Anterior cingulate cortex (tissue), 58 donors: ENCODE measurements around the gene RANBP1.

Source experiments
- DNase-seq, 58 donors: peaks; one replicate each; lab custom pipeline; 2025; lab: John Stamatoyannopoulos, UW

The RANBP1 gene

DNA sequence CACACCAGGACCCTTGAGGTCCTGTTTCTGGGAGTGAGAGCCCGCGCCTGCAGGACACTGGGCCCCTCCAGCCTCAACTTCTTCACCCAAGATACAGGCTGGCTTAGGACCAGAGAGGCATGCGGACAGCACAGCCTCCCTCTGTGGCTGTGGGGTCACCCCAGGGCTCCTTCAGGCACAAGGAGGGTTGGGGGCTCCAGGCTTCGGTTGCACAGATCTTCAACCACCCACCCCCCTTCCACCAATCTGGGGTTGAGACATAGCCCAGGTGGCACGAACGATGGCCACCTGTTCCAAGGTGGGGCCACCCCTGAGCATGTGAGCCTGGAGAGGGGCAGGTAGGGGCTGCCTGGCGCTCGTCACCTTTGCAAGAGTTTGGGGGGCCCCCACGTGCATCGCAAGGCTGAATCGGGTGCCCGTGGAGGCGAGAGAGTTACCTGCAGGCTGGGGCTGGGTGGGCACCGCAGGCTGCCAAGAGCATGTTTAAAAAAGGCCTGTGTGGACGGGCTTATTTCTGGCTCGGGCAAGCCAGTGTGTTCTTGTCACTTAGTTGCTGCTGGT lies 16.9 kb downstream of the RANBP1 start:
- no peak for DNase-seq

GRCh38 chr22:20133930-20134549 lies 18.1 kb downstream of the RANBP1 start:
- no peak for DNase-seq

- no peak for DNase-seq
Observed at GRCh38 chr22:20135265-20135664, 19.4 kb downstream of the RANBP1 start.

GRCh38 chr22:20135806-20136602 lies 20.1 kb downstream of the RANBP1 start:
- DNase-seq, result no peak

- DNase-seq, result no peak
Observed at GRCh38 chr22:20136603-20136873, 20.6 kb downstream of the RANBP1 start.

DNA sequence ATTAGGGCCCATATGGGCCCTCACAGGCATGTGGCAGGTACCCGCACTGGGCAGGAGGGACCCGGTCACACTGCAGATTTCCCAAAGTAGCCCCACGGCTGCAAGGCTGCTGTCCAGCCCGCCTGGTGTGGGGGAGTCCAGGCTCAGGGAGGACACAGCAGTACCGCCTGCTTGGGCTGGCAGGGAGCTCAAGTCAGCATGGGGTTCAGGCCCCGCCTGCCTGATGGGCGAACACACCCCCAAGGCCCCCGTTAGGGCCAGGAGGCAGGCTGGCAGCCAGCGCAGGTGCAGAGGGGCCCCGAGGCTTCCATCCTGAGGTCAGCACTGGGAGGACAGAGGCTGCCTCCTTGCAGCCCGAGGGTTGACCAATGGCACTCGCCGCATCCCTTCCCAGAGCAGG lies 21.2 kb downstream of the RANBP1 start:
- DNase-seq, result no peak

DNA sequence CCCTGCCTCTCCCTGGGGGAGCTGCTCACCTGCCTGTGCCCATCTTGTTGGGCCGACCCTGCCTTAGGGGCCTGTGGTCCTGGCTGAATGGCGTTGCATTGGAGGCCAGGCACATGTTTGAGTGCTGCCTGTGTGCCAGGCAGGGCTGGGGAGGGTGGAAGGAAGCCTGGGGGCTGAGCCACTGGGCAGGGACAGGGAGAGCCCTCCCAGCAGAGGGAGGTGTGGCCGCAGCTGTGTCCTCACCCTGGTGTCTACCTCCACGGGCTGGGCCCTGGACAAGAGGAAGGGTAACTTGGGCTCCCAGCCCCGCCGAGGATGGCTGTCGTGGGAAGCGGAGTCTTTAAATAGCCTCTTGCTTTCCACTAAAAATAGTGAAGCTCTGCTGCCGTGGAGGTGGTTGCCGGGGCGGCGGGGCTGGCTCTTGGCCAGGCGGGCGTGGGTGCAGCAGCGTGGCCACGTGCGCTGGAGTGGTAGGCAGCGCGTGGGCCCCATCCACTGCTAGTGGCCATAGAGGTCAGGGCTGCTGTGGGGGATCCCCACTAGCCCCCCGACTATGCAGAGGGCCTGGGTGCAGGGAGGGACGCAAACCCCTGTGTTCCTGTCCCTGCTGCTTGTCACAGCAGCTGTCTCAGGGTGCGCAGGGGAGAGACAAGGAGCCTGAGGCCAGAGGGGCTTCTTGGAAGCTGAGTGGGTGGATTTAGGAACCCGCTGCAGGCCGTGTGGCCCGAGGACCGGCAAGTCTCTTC lies 21.9 kb downstream of the RANBP1 start:
- DNase-seq, result peak in 39 of 58 donors; percentile 20 to 74 (median 52)

GRCh38 chr22:20138417-20138738 lies 22.5 kb downstream of the RANBP1 start:
- peak in 28 of 58 donors; percentile 13 to 72 (median 56) for DNase-seq

GRCh38 chr22:20138868-20139267 lies 23.0 kb downstream of the RANBP1 start:
- DNase-seq, result no peak

DNA sequence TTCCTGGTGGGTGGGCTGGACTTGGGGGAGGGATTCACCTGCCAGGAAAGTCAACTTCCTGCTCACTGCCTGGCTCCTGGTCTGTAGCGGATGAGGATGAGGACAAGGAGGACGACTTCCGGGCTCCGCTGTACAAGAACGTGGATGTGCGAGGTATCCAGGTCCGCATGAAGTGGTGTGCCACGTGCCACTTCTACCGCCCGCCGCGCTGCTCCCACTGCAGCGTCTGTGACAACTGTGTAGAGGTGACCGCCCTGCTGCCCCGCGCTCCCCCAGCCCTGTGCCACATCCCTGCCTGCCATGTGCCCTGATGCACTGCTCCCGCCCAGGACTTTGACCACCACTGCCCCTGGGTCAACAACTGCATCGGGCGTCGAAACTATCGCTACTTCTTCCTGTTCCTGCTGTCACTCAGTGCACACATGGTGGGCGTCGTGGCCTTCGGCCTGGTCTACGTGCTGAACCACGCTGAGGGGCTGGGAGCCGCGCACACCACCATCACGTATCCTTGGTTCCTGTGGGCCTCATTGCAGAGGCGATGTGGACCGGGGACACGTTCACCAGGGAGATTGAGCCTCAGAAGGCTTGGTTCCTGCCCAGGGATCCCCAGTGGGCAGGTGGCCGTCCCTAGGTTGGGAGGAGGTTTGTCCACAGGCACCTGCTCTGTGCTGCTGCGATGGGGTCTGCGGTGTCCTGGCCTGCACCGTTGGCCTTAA lies 23.6 kb downstream of the RANBP1 start:
- DNase-seq, result no peak

DNA sequence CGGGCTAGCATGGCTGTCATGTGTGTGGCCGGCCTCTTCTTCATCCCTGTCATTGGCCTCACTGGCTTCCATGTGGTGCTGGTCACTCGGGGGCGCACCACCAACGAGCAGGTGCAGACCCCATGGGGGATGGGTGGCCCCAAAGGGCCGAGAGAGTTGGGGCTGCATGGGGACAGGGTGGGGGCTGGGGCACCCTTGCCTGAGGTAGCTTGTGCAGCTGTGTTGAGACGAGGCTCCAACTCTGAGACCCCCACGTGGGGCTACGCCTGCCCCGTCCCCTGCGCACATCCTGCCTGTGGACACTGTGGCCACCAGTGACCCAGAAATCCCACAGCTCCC lies 24.2 kb downstream of the RANBP1 start:
- no peak for DNase-seq

GRCh38 chr22:20140521-20140964 lies 24.6 kb downstream of the RANBP1 start:
- DNase-seq, result no peak

DNA sequence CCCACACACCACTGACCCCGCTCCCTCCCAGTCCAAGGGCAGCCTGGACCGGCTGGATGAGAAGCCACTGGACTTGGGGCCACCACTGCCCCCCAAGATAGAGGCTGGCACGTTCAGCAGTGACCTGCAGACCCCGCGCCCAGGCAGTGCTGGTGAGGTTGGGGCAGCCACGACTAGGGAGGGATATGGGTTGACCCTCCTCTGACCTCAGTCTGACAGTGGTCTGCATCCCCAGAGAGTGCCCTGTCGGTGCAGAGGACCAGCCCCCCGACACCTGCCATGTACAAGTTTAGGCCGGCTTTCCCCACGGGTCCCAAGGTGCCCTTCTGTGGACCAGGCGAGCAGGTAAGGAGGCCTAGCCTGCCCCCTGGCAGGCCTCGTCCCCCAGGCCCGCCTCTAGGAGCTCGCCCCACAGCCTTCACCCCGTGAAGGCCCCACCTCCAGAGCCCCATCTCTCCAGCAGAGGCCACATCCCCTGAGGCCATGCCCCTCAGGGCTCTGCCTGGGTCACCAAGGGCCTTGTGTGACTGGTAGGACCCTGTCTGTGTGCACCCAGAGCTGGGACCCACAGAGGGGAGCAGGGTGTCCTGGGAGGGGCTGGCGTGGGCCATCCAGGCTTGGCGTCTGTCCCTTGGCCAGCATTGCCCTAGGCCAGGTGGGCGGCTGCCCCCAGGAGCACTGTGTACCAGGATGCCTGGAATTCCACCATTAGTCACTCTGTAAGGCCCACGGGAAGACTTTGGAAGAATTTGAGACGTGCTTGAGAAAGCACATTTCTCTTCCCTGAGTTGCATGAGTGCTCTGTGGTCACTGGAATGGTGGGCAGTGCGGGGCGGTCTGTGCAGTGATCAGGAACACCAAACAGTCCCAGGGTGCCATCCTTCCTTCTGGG lies 25.5 kb downstream of the RANBP1 start:
- DNase-seq, result no peak

GRCh38 chr22:20142711-20143621 lies 27.1 kb downstream of the RANBP1 start:
- DNase-seq, result no peak

- DNase-seq, result no peak
Observed at GRCh38 chr22:20143883-20144665, 28.2 kb downstream of the RANBP1 start.

GRCh38 chr22:20145206-20145831 lies 29.4 kb downstream of the RANBP1 start:
- DNase-seq, result no peak

DNA sequence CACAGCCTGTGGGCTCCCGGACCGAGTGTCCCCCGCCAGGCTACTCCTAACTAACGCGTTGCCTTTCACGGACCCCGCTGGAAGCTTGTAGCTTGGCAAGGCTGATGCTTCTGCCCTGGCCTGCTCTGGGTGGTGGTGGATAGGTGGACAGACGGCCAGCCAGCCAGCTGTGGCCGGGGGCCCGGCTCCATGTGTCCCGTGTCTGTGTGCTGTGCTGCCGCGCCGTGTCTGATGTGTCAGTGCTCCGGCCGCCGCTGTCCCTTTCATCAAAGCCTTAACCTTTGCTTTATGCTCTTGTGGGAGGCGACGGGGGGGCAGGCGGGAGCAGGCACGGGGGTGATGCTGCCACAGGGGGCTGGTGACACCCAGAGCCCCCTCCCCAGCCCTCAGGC lies 29.9 kb downstream of the RANBP1 start:
- no peak for DNase-seq

GRCh38 chr22:20146777-20147176 lies 30.9 kb downstream of the RANBP1 start:
- no peak for DNase-seq
